Right lobe of liver (tissue), 6 donors: Measurements from ENCODE around the gene HTR2B. TPM values are rescaled to one million over a fixed set of nuclear protein-coding genes. Genes with fewer than 3 reads are reported as not detected.

Experiments
- ATAC-seq, 4 donors: fragments of 200-7000 bp; cut with Tn5 transposase; one replicate each; pipeline ENCODE4 v1.9.1; 2020; ENCODE audit warnings: mild to moderate bottlenecking in 4 of 4, moderate library complexity in 4 of 4
- DNase-seq, 3 donors: peaks; one replicate each; pipeline ENCODE4 v3.0.0-alpha.2; 2020
- H3K27ac ChIP-seq, 3 donors: fragments of 200-600 bp; one replicate each; pipeline ENCODE4 v1.8.0; 2022
- H3K27me3 ChIP-seq, 2 donors: fragments of 200-600 bp; one replicate each; pipeline ENCODE4 v1.8.0; 2022
- H3K36me3 ChIP-seq, 4 donors: fragments of 200-600 bp; sonication (generic) in 1 of 4; one replicate each; pipeline versions ENCODE4 v1.5.1 to v1.8.0; 2017 to 2022; ENCODE audit warnings: control low read depth in 1 of 4
- H3K4me1 ChIP-seq, 4 donors: fragments of 200-600 bp; sonication (generic) in 1 of 4; one replicate each; pipeline versions ENCODE4 v1.5.1 to v1.8.0; 2017 to 2022; ENCODE audit warnings: control low read depth in 1 of 4
- H3K4me3 ChIP-seq, 3 donors: fragments of 200-600 bp; one replicate each; pipeline ENCODE4 v1.8.0; 2022
- H3K9me3 ChIP-seq, 4 donors: fragments of 200-600 bp; sonication (generic) in 1 of 4; one replicate each; pipeline versions ENCODE4 v1.5.1 to v1.8.0; 2017 to 2022; ENCODE audit warnings: control low read depth in 1 of 4
- POLR2A ChIP-seq: fragments of 450-650 bp; IDR thresholded peaks from one replicate; pipeline ENCODE4 v1.6.1; 2017; ENCODE audit warnings: antibody characterized with exemption, mild to moderate bottlenecking
- WGBS: methylation state at CpG from one replicate; pipeline ENCODE4 v1.1.6; 2018; ENCODE audit warnings: low coverage, low lambda C conversion rate; ENCODE audit not compliant: insufficient coverage; ENCODE audit errors: missing lambda C conversion rate; 5-methylcytosine and 5-hydroxymethylcytosine counted together
- intact Hi-C, 2 donors: fragments of 100-400 bp; cut with DNase I; formaldehyde crosslinking; loops; one replicate each; pipeline versions ENCODE4 v1.11.2 to v1.14.1; 2022
- total RNA-seq, 6 experiments: library from RNA; depleted of rRNA in 2 of 6; stranded (reverse); fragments of >200 nt in 2 of 6; fragmentation: NEBNext Ultra II Directional in 3 of 6; extraction: Animal tissue kit (Norgen Biotek cat#: 25700) in 3 of 6; gene quantifications; one replicate each; pipeline versions ENCODE4 v1.1.0 to v1.2.4, GENCODE V29; 2016 to 2023
- TF ChIP-seq, protein P1 (sequence below), 4 donors: fragments of 200-600 bp in 3 of 4; fragments of 450-650 bp in 1 of 4; IDR thresholded peaks; one replicate each; pipeline versions ENCODE4 v1.5.1 to v1.8.0; 2016 to 2022; ENCODE audit warnings: antibody characterized with exemption in 4 of 4, mild to moderate bottlenecking in 2 of 4
- donor health status: DM: no; HTN: yes; CAD: no.
- donor health status: DM: no; HTN: no; CAD: no.
- donor health status: DM: no; HTN: no; CAD: no.
- donor health status: DM: no; HTN: yes; CAD: no.
- donor health status: DM: no; HTN: yes; CAD: no.

The HTR2B gene
- total RNA-seq, 6 experiments from 2014 or later, result 0.09 to 0.99 (median 0.45) TPM

- 50% methylated on average over 1 of the region's 1 CpG for WGBS
- intact Hi-C loops, result no loop called here
Observed at GRCh38 chr2:231065966-231066365, 58.9 kb downstream of the HTR2B start.

GRCh38 chr2:231063347-231063746 is 61.5 kb downstream of the HTR2B start:
- H3K36me3 ChIP-seq, result peaks cover 0 to 58% (median 28%) of the 10 kb centered on the region in 4 donors
- no peak for DNase-seq
- no peaks in the 10 kb centered on the region for H3K9me3 ChIP-seq
- intact Hi-C loops, result no loop called here
- TF ChIP-seq, protein P1, sequence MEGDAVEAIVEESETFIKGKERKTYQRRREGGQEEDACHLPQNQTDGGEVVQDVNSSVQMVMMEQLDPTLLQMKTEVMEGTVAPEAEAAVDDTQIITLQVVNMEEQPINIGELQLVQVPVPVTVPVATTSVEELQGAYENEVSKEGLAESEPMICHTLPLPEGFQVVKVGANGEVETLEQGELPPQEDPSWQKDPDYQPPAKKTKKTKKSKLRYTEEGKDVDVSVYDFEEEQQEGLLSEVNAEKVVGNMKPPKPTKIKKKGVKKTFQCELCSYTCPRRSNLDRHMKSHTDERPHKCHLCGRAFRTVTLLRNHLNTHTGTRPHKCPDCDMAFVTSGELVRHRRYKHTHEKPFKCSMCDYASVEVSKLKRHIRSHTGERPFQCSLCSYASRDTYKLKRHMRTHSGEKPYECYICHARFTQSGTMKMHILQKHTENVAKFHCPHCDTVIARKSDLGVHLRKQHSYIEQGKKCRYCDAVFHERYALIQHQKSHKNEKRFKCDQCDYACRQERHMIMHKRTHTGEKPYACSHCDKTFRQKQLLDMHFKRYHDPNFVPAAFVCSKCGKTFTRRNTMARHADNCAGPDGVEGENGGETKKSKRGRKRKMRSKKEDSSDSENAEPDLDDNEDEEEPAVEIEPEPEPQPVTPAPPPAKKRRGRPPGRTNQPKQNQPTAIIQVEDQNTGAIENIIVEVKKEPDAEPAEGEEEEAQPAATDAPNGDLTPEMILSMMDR (IDR thresholded peaks at IDR 0.05), result no peak
- TF ChIP-seq POLR2A, result no peak
- H3K4me3 ChIP-seq, result no peak overlapping the region
- no peak for ATAC-seq
- peaks cover 0 to 27% (median 6%) of the 10 kb centered on the region in 4 donors for H3K4me1 ChIP-seq
- no peak overlapping the region for H3K27ac ChIP-seq
- H3K27me3 ChIP-seq, result no peaks in the 10 kb centered on the region
- 88% methylated on average over 1 of the region's 1 CpG for WGBS

More at GRCh38 chr2:231065966-231066365, 58.9 kb downstream of the HTR2B start:
- Histone ChIP-seq H3K4me1 (peaks cover 0 to 5% (median 0%) of the 10 kb centered on the region in 4 donors), H3K27ac (no peak overlapping the region), H3K4me3 (no peak overlapping the region), H3K27me3 (no peaks in the 10 kb centered on the region), H3K36me3 (peaks cover 0 to 85% (median 34%) of the 10 kb centered on the region in 4 donors), H3K9me3 (no peaks in the 10 kb centered on the region)
- TF ChIP-seq, protein P1 (IDR thresholded peaks at IDR 0.05), result no peak
- DNase-seq (no peak), ATAC-seq (peak in 1 of 4 donors; percentile 18)

GRCh38 chr2:231062776-231063175 is 62.1 kb downstream of the HTR2B start:
- ATAC-seq (no peak), DNase-seq (no peak)
- no peaks in the 10 kb centered on the region for H3K27me3 ChIP-seq
- intact Hi-C loops, result no loop called here
- peaks cover 0 to 33% (median 8%) of the 10 kb centered on the region in 4 donors for H3K4me1 ChIP-seq
- H3K36me3 ChIP-seq, result peaks cover 0 to 55% (median 27%) of the 10 kb centered on the region in 4 donors
- 87% methylated on average over 3 of the region's 3 CpGs for WGBS
- no peak overlapping the region for H3K4me3 ChIP-seq
- TF ChIP-seq, protein P1 (IDR thresholded peaks at IDR 0.05), result no peak
- TF ChIP-seq POLR2A, result no peak
- H3K9me3 ChIP-seq, result no peaks in the 10 kb centered on the region
- H3K27ac ChIP-seq, result no peak overlapping the region

DNA sequence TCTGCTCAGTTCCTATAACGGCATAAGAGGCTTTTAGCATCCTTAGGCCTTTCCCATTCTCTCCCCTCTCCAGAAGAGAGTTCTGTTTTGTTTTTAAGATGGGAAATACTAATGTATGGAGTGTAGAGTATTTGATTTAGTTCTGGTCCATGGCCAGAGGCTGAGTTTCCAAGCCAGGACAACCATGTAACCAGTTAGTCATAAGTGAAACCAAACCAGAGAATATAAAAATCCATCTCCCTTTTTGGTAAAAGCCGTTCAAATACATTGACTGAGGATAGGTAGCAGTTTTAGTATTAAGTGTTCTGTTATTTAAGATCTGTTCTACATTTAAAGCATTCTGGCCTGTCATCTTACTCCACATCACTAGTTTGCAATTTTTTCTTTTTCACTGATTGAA is 65.1 kb downstream of the HTR2B start:
- DNase-seq (no peak), ATAC-seq (no peak)
- Histone ChIP-seq H3K9me3 (no peaks in the 10 kb centered on the region), H3K27ac (no peak overlapping the region), H3K4me3 (no peak overlapping the region), H3K36me3 (peaks cover 0 to 28% (median 13%) of the 10 kb centered on the region in 4 donors), H3K27me3 (no peaks in the 10 kb centered on the region), H3K4me1 (peaks cover 0 to 41% (median 8%) of the 10 kb centered on the region in 4 donors)
- WGBS, result 67% methylated on average over 2 of the region's 2 CpGs
- TF ChIP-seq, protein P1 (IDR thresholded peaks at IDR 0.05), result no peak
- no peak for TF ChIP-seq POLR2A
- intact Hi-C loops, result no loop called here
